Peyer's patch (tissue), 4 donors: ENCODE results near the gene PKD1.

Source experiments
- POLR2A ChIP-seq, 2 donors: fragments of 450-650 bp; IDR thresholded peaks; one replicate each; pipeline ENCODE4 v1.5.1; 2017; ENCODE audit warnings: antibody characterized with exemption in 2 of 2, mild to moderate bottlenecking in 2 of 2, moderate library complexity in 2 of 2
- TF ChIP-seq, protein P1 (sequence below), 6 experiments: fragments of 450-650 bp in 4 of 6; fragments of 200-600 bp in 2 of 6; sonication (generic) in 1 of 6; IDR thresholded peaks; one replicate each; pipeline ENCODE4 v1.5.1; 2017 to 2019; ENCODE audit warnings: antibody characterized with exemption in 6 of 6, mild to moderate bottlenecking in 3 of 6, moderate library complexity in 1 of 6

DNA sequence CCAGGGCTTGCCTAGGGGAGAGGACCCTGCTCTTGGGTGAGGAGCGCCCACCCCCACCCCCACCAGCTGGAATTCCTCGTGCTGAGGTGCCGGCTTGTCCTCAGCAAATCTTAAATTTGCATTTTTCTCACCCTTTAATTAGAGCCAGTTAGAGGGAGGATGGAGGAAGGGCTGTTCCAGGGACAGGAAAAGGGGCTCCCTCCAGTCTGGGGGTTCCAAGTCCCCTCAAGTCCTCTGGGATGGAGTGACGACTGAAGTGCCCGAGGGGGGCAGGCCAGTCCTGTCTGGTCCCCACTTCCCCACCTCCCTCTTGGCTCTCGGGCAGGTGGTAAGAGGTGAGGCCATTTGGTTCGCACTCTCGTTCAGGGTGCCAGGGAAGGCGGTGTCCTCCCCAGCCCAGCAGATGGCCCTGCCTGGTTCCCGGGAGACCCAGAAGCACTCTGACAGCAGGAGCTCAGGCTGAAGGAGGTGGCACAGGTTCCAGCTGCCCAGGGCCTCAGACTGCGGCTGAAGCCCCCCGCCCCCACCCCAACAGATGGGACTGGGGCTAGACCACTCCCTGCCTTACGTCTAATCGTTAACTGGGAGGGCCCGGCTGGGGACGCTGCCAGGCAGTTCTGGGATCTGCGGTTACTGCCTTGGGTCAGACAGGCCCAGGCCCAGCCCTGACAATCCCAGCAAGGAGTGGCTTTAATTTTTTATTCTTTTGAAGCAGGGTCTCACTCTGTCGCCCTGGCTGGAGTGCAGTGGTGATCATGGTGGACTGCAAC lies 14.9 kb upstream of the PKD1 start:
- TF ChIP-seq, protein P1, sequence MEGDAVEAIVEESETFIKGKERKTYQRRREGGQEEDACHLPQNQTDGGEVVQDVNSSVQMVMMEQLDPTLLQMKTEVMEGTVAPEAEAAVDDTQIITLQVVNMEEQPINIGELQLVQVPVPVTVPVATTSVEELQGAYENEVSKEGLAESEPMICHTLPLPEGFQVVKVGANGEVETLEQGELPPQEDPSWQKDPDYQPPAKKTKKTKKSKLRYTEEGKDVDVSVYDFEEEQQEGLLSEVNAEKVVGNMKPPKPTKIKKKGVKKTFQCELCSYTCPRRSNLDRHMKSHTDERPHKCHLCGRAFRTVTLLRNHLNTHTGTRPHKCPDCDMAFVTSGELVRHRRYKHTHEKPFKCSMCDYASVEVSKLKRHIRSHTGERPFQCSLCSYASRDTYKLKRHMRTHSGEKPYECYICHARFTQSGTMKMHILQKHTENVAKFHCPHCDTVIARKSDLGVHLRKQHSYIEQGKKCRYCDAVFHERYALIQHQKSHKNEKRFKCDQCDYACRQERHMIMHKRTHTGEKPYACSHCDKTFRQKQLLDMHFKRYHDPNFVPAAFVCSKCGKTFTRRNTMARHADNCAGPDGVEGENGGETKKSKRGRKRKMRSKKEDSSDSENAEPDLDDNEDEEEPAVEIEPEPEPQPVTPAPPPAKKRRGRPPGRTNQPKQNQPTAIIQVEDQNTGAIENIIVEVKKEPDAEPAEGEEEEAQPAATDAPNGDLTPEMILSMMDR (IDR thresholded peaks at IDR 0.05) = no peak
- TF ChIP-seq POLR2A (IDR thresholded peaks at IDR 0.05) = peak in 1 of 2 donors; percentile 23
